ENCODE measurements around the gene APCDD1L.
"Not testable (repeated sequence)": the region's sequence is repeated elsewhere in the genome, so short reads cannot be mapped to it uniquely, and the experiment has no call there.

APCDD1L gene

GRCh38 chr20:58544891-58545290 is 29.7 kb upstream of the APCDD1L start:
- DNase-seq: no peak

- no peak for DNase-seq
These were observed 29.1 kb upstream of the APCDD1L start for GRCh38 chr20:58544286-58544685.

GRCh38 chr20:58543274-58543673 is 28.1 kb upstream of the APCDD1L start:
- DNase-seq: no peak

GRCh38 chr20:58542411-58543095 is 27.4 kb upstream of the APCDD1L start:
- no peak for DNase-seq

- not testable (repeated sequence) for DNase-seq
These were observed 26.8 kb upstream of the APCDD1L start for GRCh38 chr20:58542034-58542410.

- no peak for DNase-seq
These were observed 23.6 kb upstream of the APCDD1L start for GRCh38 chr20:58538752-58539151.

- DNase-seq: no peak
These were observed 22.6 kb upstream of the APCDD1L start for GRCh38 chr20:58537831-58538230.

- no peak for DNase-seq
These were observed 21.1 kb upstream of the APCDD1L start for GRCh38 chr20:58536289-58536688.

- no peak for DNase-seq
These were observed 16.5 kb upstream of the APCDD1L start for GRCh38 chr20:58531657-58532056.

- DNase-seq: no peak
These were observed 15.9 kb upstream of the APCDD1L start for GRCh38 chr20:58531063-58531462.

- no peak for DNase-seq
These were observed 13.2 kb upstream of the APCDD1L start for GRCh38 chr20:58528412-58528811.

- no peak for DNase-seq
These were observed 11.2 kb upstream of the APCDD1L start for GRCh38 chr20:58526411-58526810.

- no peak for DNase-seq
These were observed 9.6 kb upstream of the APCDD1L start for GRCh38 chr20:58524814-58525213.

- DNase-seq: no peak
These were observed 8.7 kb upstream of the APCDD1L start for GRCh38 chr20:58523971-58524315.

- DNase-seq: no peak
These were observed 8.1 kb upstream of the APCDD1L start for GRCh38 chr20:58523072-58523970.

- DNase-seq: no peak
These were observed 7.5 kb upstream of the APCDD1L start for GRCh38 chr20:58522666-58523065.

GRCh38 chr20:58521763-58522162 is 6.6 kb upstream of the APCDD1L start:
- no peak for DNase-seq

- DNase-seq: no peak
These were observed 4.9 kb upstream of the APCDD1L start for GRCh38 chr20:58519940-58520712.

- DNase-seq: no peak
These were observed 3.8 kb upstream of the APCDD1L start for GRCh38 chr20:58518896-58519593.

GRCh38 chr20:58518387-58518786 is 3.2 kb upstream of the APCDD1L start:
- DNase-seq: no peak

GRCh38 chr20:58514321-58515232 is 622 bp downstream of the APCDD1L start:
- peak; percentile 47 for DNase-seq
